K562 treated with DMSO at 1 percent for 12 hours (cell line): ENCODE measurements around the gene FRY. TPM values are rescaled to one million over a fixed set of nuclear protein-coding genes. Genes with fewer than 3 reads are reported as not detected.

Experiments
- total RNA-seq: library from RNA; unstranded; fragments of 300-600 nt; gene quantifications from 2 replicates; pipeline ENCODE4 v1.2.3, GENCODE V29; 2022; ENCODE audit not compliant: insufficient read depth

The FRY gene
- total RNA-seq = not detected in 2 replicates

DNA sequence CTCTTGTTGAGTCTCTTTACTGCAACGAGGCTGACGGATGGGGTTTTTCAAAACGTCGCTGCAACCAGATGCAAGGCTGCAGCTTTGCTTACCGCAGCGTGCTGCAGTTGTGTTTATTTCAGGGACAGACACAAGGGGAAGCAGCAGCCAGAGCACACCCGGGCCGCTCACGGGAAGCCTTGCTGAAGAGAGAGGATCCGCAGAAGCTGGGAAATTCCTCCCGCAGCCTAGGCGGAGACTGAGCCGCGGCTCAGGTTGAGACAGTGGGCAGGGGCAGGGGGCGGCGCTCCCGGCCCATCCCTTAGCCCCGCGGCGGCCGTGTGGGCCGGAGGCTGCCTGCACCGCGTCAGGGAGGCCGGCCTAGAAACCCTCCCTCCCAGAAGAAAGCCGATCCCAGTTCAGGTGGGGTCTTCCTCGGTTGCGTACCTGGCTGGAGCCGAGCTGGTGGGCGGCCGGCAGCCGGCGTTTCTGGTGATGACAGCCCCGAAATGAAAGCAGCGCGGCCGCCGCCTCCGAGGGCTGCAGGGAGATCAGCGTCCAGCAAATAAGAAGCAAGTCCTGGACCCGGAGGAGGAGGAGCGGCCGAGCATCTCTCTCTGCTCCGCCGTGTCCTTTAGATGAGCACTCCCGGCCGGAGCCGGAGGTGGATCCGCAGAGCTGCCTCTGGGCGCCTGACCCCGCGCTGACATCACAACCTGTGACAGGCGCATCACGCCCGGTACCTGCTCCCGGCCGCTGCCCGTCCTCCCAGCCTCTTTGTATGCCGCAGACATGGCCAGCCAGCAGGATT, at the start of gene FRY:
Gene FRY (plus strand): TSS at position 750 of the 790 bp plus-strand sequence. CDS start 22 bp downstream, at position 772.

DNA sequence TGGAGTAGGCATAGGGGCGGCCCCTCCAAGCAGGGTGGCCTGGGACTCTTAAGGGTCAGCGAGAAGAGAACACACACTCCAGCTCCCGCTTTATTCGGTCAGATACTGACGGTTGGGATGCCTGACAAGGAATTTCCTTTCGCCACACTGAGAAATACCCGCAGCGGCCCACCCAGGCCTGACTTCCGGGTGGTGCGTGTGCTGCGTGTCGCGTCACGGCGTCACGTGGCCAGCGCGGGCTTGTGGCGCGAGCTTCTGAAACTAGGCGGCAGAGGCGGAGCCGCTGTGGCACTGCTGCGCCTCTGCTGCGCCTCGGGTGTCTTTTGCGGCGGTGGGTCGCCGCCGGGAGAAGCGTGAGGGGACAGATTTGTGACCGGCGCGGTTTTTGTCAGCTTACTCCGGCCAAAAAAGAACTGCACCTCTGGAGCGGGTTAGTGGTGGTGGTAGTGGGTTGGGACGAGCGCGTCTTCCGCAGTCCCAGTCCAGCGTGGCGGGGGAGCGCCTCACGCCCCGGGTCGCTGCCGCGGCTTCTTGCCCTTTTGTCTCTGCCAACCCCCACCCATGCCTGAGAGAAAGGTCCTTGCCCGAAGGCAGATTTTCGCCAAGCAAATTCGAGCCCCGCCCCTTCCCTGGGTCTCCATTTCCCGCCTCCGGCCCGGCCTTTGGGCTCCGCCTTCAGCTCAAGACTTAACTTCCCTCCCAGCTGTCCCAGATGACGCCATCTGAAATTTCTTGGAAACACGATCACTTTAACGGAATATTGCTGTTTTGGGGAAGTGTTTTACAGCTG, 283.9 kb downstream of the FRY start, which contains the start of the genes BRCA2 and ZAR1L:
Gene BRCA2 (plus strand): TSS at position 271 of the 790 bp plus-strand sequence. CDS start 953 bp downstream, outside the sequence.
Gene ZAR1L (minus strand): TSS at position 126 of the 790 bp plus-strand sequence. CDS start 3,438 bp downstream, outside the sequence.

